GM21737 (cell line): ENCODE measurements around the gene CACNA2D3.
"Not testable (repeated sequence)": the region's sequence is repeated elsewhere in the genome, so short reads cannot be mapped to it uniquely, and the experiment has no call there.

Experiments
- ATAC-seq: cut with Tn5 transposase; IDR thresholded peaks from one replicate; pipeline ENCODE4 v1.9.1; 2021; ENCODE audit warnings: mild to moderate bottlenecking, moderate library complexity; ENCODE audit not compliant: unreplicated experiment

The CACNA2D3 gene

GRCh38 chr3:55085231-55085630 is 962.9 kb downstream of the CACNA2D3 start:
- ATAC-seq = no peak

- no peak for ATAC-seq
These were observed 966.9 kb downstream of the CACNA2D3 start for GRCh38 chr3:55089211-55089610.

DNA sequence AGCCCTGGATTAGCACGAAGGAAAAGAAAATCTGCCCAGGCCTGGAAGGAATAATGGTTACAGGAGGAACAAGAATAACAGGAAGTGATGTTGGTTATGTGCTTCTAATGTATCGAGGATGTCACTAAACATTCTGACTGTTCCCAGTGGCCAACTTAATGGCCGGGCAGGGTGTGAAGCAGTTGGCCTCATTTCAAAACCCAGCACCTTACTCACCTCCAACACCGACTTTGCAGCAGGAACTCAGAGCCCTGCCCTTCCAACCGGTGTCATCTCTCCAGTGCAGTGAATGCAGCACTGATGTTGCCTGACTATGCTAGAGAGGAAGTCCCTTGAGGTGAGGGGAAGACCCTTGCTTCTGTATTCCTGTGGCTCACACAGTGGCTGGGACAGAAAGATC is 967.9 kb downstream of the CACNA2D3 start:
- ATAC-seq = no peak

GRCh38 chr3:55090746-55091145 is 968.4 kb downstream of the CACNA2D3 start:
- ATAC-seq = no peak

GRCh38 chr3:55091381-55092225 is 969.3 kb downstream of the CACNA2D3 start:
- ATAC-seq = no peak

- no peak for ATAC-seq
These were observed 972.3 kb downstream of the CACNA2D3 start for GRCh38 chr3:55094676-55095075.

DNA sequence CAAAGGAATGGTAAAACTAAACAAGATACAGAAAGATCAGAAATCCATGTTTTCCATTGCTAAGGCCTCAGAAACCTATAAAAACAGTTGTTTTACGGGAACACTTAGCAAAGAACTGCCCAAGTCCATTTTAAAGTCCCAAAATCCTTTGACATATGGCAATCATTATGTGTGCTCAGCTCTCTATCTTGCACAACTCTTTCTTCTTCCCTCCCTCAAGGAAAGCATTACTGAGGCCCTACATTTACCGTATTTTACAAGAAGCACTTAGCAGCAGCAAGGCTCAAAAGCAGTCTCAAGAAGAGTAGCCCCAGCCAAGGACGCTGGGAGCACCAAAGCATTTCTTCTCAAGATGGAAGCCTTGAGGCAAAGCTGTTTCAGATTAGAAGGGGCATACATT is 975.1 kb downstream of the CACNA2D3 start:
- no peak for ATAC-seq

DNA sequence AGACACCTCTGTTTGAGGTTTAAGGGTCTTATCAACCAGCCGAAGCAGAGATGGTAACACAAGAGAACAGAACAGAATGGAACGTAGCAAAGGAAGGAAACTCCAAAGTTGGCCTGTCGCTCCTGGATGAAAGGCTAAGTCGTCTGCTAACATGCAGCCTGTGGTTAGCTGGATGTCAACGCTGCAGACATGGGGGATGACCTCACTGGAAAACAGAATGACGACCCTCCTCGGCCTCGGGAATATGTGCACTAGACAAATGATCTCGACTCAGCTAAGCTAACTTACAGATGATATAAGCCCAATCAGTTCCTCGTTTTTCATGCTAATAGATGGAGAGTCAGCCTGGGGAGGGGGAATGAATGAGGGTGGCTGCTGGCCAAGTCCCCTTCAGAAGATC is 983.3 kb downstream of the CACNA2D3 start:
- no peak for ATAC-seq

DNA sequence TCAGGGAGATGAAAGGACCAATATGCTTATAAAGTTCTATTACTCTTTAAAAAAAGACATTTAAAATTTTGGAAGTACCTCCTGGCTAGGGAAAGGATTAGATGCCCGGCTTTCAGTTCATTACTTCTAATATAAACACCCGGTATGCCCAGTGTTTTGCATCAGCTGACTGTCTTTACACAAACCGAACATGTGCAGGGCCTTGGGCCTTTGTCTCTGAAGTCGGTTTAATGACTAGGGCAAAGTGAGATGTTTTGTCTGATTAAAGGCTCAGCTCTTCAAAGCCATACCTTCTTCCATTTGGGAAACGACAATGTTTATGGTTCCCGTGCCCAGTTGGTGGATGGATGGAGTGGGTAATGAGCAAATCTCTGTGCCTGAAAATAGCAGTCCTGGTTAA is 984.8 kb downstream of the CACNA2D3 start:
- ATAC-seq = no peak

DNA sequence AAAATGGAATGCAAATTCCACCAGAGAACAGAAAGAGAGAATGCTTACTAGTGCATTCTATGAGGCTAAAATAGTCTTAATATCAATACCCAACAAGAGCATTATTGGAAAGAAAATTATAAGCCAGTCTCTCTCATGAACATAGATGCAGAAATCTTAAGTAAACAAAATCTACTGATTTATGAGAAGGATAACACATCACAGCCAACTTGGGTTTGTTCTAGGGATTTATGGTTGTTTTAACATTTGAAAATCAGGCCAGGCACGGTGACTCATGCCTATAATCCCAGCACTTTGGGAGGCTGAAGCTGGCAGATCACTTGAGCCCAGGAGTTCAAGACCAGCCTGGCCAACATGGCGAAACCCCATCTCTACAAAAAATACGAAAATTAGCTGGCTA is 989.6 kb downstream of the CACNA2D3 start:
- not testable (repeated sequence) for ATAC-seq

- no peak for ATAC-seq
These were observed 996.1 kb downstream of the CACNA2D3 start for GRCh38 chr3:55118451-55118850.

GRCh38 chr3:55119268-55119667 is 996.9 kb downstream of the CACNA2D3 start:
- ATAC-seq = no peak

GRCh38 chr3:55122312-55122711 is 1000.0 kb downstream of the CACNA2D3 start:
- ATAC-seq = no peak
